GM21528 (cell line): Measurements from ENCODE around the gene LBX2.
A peak's percentile ranks its signal among the peaks of the same experiment; 100 is the strongest.
"Not testable (repeated sequence)": the region's sequence is repeated elsewhere in the genome, so short reads cannot be mapped to it uniquely, and the experiment has no call there.

Experiments used
- ATAC-seq: cut with Tn5 transposase; IDR thresholded peaks from one replicate; pipeline ENCODE4 v1.9.1; 2021; ENCODE audit warnings: mild to moderate bottlenecking, moderate library complexity; ENCODE audit not compliant: unreplicated experiment, low FRiP score

The LBX2 gene

DNA sequence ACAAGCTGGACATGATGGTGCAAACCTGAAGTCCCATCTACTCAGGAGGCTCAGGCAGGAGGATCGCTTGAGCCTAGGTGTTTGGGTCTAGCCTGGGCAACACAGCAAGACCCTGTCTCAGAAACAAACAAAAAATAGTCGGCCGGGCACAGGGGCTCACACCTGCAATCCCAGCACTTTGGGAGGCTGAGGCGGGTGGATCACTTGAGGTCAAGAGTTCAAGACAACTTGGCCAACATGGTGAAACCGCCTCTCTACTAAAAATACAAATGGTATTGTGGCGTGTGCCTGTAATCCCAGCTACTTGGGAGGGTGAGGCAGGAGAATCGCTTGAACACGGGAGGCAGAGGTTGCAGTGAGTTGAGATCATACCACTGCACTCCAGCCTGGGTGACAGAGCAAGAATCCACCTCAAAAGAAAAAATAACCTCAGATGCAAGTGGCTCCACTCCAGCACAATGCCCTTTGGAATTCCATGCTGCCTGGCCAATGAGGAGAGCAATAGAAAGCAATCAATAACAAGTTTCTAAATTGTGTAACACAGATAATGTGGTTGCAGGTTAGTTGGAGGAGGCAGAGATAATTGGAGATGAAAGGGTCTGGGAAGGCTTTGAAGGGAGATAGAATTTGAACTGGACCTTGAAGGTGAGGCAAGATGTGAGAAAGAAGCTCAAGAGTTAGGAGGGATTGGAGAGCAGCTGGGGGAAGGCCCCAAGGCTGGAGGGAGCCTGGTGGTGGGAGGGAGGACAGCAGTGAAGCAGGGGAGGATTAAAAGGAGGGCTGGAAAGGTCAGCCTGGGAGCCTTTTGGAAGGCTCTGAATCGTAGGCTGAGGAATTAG, 10.5 kb downstream of the LBX2 start:
- no peak for ATAC-seq

DNA sequence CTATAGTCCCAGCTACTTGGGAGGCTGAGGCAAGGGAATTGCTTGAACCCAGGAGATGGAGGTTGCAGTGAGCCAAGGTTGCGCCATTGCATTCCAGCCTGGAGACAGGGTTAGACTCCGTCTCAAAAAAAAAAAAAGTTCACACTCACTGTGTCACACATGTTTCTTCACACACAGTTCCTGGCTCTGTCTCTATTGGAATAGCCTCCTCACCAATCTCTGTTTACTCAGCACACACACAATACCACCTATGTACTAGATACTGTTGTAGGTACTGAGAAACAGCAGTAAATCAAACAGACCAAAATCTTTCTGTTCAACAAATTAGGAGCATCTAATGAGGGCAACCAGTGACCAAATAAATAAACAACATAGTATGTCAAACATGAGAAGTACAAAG, 13.3 kb downstream of the LBX2 start:
- ATAC-seq: no peak

- not testable (repeated sequence) for ATAC-seq
Measured at GRCh38 chr2:74483675-74484164, 15.7 kb downstream of the LBX2 start.

DNA sequence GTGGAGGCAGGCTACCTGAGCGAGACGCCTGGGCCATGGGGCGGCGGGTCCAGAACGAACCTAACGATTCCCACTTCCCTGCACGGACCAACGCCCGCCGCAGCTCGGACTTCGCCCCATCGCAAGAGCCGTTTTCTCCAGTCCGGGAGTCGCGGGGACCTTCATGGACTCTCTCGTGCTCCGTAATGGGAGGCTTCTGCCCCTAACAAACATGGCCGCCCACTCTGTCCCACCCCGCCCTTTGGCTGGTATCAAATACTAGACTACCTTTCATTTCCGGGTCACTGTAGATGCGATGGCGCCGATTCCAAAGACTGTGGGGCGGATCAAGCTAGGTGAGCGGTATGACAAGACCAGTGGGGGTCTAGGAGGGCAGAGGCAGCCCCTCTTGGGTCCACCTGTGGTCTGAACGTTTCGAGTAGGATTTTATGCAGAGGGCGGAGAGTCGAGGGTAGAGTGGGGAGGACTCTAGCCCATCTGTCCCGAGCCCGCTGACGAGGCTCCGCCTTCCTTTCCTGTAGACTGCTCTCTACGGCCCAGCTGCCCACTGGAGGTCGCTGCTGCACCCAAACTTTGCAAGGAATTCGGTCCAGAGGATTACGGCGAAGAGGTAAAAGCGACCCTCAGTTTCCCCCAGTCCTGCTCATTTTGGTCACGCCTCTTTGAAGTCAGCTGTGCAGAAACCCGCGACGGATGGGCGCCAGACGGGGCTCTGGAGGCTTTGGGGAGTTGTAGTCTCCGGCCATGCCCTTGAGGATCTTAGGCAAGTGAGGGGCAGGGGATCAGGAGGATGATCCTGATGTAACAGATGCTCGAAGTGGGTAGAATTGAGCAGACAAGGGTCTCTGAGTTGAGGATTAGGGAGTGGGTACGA, 16.4 kb downstream of the LBX2 start, which contains the start of the genes CCDC142 and TTC31:
TSS of gene CCDC142 (minus strand) at position 198 of the 874 bp plus-strand sequence. CDS start at position 37, 161 bp downstream.
TSS of gene TTC31 (plus strand) at position 281 of the 874 bp plus-strand sequence. CDS start at position 296, 15 bp downstream.
- ATAC-seq: peak; percentile 90

- peak; percentile 46 for ATAC-seq
Measured at GRCh38 chr2:74481961-74482800, 17.2 kb downstream of the LBX2 start.

DNA sequence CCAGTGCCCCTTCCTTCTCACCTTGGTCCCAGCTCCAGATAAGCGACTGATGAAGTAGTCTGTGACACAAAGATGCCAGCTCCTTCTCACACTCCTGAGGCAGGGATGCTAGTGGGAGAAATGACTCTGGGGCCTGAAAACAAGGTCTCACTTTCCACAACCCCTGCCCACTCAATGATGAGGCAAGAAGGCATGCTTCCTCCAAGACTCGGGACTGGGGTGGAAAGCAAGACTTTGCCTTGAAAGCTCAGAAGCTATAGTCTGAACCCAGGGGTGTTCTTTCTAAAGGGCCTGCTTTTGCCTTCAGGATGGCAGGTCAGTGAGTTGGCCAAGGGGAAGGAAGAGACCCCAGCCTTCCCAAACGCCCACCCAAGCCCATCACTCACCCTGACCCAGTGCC, 18.0 kb downstream of the LBX2 start:
- no peak for ATAC-seq

DNA sequence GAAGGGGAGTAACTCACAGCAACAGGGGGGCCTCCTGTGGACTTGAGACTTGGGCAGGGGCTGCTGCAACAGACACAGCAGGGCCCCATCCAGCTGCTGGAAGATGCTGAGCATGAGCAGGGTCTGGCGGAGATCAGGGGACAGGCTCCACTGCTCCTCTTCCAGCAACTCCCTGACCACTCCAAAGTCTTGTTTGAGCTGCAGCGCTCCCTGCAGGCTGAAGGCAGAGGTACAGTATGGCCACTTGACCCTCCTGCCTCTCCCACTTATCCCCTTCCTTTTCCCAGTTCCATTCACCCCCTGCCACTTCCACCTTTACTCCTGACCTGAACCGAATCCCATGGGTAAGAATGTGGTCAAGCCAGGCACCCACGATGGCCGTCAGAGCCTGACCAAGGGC, 24.5 kb downstream of the LBX2 start:
- no peak for ATAC-seq

DNA sequence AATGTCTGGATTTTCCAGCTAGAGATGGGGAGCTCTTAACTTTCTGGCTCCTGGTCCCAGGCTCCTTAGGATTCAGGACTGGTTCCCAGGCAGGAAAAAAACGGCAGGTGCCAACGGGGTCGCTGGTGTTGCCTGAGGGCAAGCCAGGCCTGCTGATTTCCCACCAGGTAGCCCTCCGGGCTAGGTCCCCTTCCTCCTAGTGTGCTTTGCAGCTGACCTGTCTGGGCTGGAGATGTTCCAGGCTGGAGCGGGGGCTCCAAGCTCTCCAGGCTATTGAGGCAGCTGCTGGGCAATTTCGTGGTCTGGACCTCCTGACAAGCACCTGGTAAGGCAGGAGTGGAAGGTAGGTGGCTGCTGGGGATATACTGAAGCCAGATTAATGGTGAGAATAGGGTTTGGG, 24.9 kb downstream of the LBX2 start:
- no peak for ATAC-seq

DNA sequence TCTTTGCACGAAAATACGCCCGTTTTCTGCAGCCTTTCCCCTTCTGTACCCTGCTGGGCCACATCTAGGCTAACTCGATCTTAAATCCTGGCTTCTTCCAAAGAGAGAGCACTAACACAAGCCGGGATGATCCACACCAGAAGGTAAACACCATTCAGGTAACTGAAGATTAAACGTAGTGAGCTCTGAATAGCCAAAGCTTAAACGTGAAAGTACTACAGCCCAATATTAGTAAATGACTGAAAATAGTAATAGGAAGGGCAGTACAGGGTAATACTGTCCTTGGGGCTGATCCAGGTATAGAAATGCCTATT, 26.5 kb downstream of the LBX2 start:
- ATAC-seq: no peak

DNA sequence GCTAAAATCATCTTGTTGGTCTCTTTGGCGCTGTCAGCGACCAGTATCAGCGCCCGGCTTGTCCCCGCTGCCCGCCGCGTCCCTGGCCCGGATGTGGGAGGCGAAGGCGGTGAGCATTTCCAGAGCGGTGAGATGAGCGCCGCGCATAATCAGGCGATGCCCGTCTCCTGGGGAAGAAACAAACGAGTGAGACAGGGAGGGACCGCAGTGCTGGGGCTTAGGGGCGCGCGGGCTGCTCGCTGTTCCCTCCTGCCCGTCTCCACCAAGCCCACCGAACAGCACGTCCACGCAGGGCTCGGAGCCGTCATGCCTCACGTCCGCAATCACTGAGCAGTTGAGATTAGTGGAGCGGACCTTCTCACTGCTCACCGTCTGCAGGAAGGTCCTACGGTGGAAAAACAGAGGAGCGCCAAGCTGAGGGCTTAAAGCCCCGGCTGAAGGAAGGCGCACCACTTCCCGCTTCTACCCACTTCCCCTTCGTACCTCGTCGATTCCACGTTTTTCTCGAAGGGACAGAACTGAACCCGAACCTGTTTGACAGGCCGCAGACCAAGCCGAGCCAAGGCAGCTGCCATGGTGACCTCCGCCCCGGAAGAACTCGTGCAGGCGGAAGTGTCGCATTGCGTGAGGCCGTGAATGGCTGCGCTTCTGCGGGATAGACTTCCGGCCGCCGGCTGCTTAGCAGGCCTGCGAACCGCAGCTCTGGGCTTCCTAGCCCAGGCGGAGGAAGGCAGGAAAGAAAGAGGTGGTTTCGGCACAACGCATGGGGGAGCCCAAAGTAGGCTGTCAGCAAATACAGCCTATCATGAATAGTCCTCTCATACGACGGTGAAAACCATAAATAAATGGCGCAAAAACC, 27.1 kb downstream of the LBX2 start, which contains the start of gene MRPL53:
TSS of gene MRPL53 (minus strand) at position 595 of the 859 bp plus-strand sequence. CDS start at position 575, 20 bp downstream.
- peak; percentile 81 for ATAC-seq

GRCh38 chr2:74471332-74472065, 27.9 kb downstream of the LBX2 start:
- ATAC-seq: no peak

DNA sequence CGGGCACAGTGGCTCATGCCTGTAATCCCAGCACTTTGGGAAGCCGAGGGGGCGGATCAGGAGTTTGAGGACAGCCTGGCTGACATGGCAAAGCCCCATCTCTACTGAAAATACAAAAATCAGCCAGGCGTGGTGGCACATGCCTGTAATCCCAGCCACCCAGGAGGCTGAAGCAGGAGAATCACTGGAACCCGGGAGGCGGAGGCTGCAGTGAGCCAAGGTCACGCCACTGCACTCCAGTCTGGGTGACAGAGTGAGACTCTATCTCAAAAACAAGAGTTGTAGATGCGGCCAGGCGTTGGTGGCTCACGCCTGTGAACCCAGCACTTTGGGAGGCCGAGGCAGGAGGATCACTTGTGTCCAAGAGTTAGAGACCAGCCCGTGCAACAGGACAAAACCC, 28.7 kb downstream of the LBX2 start:
- ATAC-seq: not testable (repeated sequence)

DNA sequence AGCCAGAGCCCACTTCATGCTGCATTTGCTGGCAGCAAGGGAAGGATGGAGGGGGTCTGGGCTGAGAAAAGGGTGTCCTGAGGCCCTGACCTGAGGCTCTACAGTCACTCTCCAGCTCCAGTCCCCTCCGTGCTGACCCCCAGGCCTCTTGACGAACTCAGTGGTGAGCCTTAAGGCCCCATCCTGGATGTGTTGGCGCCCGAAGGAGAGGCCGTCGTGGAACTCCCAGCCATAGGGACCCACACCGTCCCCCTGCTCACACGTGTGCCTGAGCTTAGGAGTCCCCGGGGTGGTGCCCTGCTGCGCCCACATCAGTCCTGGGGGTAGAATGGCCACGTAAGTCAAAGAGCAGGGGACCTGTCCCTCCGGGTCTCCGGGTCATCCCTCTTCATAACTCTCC, 35.0 kb downstream of the LBX2 start:
- no peak for ATAC-seq

- ATAC-seq: no peak
Measured at GRCh38 chr2:74462786-74463105, 36.7 kb downstream of the LBX2 start.

DNA sequence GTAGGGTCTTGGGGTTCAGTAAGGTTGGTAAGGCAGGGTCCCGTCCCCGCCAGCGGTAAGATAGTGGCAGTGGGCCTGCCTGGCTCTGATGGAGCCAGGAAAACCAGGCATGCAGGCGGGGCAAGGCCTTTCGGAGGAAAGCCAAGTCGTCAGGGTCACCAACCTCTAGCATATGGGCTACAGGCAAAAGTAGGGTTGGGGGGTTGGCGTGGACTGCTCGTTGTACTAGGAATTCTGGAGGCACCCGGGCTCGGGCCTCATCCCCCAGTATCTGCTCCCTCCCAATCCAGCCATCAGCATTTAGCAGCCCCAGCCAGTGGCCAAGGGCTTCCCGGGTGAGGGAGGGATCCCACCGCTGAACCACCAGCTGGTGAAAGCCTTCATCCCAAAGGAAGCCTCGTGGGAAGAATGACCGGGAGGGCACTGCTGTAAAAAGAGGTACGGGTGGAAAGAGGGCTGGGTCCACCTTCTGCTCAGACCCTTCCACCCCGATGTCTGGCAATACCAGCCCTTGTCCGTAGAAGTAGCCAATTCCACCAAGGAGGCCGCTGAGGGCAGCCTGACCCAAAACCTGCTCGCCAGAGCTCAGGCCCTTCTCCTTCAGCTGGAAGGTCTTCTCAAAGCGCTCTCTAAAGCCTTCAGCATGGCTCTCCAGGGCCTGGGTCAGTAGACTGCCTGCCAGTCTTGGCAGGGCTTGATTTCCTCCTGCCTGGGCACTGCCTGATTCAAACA, 37.2 kb downstream of the LBX2 start:
- ATAC-seq: no peak

GRCh38 chr2:74461187-74462053, 38.0 kb downstream of the LBX2 start:
- ATAC-seq: no peak

DNA sequence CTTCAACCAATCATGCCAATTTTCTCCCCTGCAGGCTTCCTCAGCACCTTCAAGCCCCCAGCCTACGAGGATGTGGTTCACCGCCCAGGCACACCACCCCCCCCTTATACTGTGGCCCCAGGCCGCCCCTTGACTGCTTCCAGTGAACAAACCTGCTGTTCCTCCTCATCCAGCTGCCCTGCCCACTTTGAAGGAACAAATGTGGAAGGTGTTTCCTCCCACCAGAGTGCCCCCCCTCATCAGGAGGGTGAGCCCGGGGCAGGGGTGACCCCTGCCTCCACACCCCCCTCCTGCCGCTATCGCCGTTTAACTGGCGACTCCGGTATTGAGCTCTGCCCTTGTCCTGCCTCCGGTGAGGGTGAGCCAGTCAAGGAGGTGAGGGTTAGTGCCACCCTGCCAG, 39.2 kb downstream of the LBX2 start:
- not testable (repeated sequence) for ATAC-seq
